GM12878 (cell line): ENCODE measurements around the gene GDNF. TPM values are rescaled to one million over a fixed set of nuclear protein-coding genes. Genes with fewer than 3 reads are reported as not detected.

Experiments used
- ATAC-seq: fragments of 200-7000 bp; cut with Tn5 transposase; 3 replicates; pipeline ENCODE4 v1.9.1; 2020; ENCODE audit warnings: mild to moderate bottlenecking, moderate library complexity
- BruUV-seq: library from RNA; stranded (reverse); fragments of 400-500 nt; replicated peaks from 2 replicates; lab custom pipeline; 2021; lab: Mats Ljungman, UMichigan
- CTCF ChIA-PET: fragments of 300-600 bp; sonication (Branson Sonifier 250); formaldehyde crosslinking; extraction: SDS; loops from one replicate; lab custom pipeline; 2021; ENCODE audit warnings: inconsistent platforms; lab: Yijun Ruan, JAX
- POLR2A ChIA-PET: fragments of 350-600 bp; formaldehyde crosslinking; extraction: SDS; loops from one replicate; lab custom pipeline; 2021; ENCODE audit warnings: inconsistent platforms; lab: Charles Lee
- RAD21 ChIA-PET: fragments of 300-600 bp; sonication (Branson Sonifier 250); formaldehyde crosslinking; loops from one replicate; lab custom pipeline; 2023; ENCODE audit warnings: antibody characterized with exemption; ENCODE audit not compliant: unreplicated experiment; lab: Charles Lee
- SMC1A ChIA-PET: fragments of 300-600 bp; sonication (Branson Sonifier 250); formaldehyde crosslinking; loops from one replicate; lab custom pipeline; 2023; ENCODE audit not compliant: unreplicated experiment, uncharacterized antibody; lab: Charles Lee
- DNase-seq: peaks from one replicate; pipeline ENCODE4 v3.0.0-alpha.2; 2011; ENCODE audit warnings: low read depth, low spot score
- FAIRE-seq: peaks from 3 replicates; lab custom pipeline; 2011; peaks lifted over from hg19 to GRCh38; lab: Jason Lieb, UNC
- H2AFZ ChIP-seq: 2 replicates; pipeline ENCODE4 v1.6.0; 2011; ENCODE audit warnings: low read depth, low read length, control low read depth; ENCODE audit not compliant: control insufficient read depth
- H3K27ac ChIP-seq: 2 replicates; pipeline ENCODE4 v1.5.1; 2011; ENCODE audit warnings: control low read depth; ENCODE audit not compliant: control insufficient read depth, insufficient read depth
- H3K27me3 ChIP-seq, 2 experiments: replicated peaks in 1 of 2; 2 replicates each; pipeline versions ENCODE4 v1.6.0 to v1.6.1; 2011; ENCODE audit warnings: low read length in 1 of 2; ENCODE audit not compliant: control insufficient read depth in 2 of 2, insufficient read depth in 2 of 2
- H3K36me3 ChIP-seq, 2 experiments: 2 replicates each; pipeline ENCODE4 v1.5.1; 2011; ENCODE audit warnings: low read length in 1 of 2; ENCODE audit not compliant: control insufficient read depth in 2 of 2, insufficient read depth in 2 of 2
- H3K4me1 ChIP-seq: 2 replicates; pipeline ENCODE4 v1.6.1; 2011; ENCODE audit warnings: mild to moderate bottlenecking, low read length, moderate library complexity, mixed read lengths; ENCODE audit not compliant: control insufficient read depth, insufficient read depth
- H3K4me2 ChIP-seq: 2 replicates; pipeline ENCODE4 v1.6.0; 2011; ENCODE audit warnings: control low read depth; ENCODE audit not compliant: control insufficient read depth, insufficient read depth
- H3K4me3 ChIP-seq: fragments of 200-600 bp; sonication (generic); 2 replicates; pipeline ENCODE4 v1.5.1; 2016
- H3K79me2 ChIP-seq: 2 replicates; pipeline ENCODE4 v1.6.0; 2011; ENCODE audit warnings: low read length; ENCODE audit not compliant: control insufficient read depth, insufficient read depth
- H3K9ac ChIP-seq: 2 replicates; pipeline ENCODE4 v1.8.0; 2011; ENCODE audit warnings: low read length, control low read depth, mixed read lengths; ENCODE audit not compliant: control insufficient read depth, insufficient read depth
- H3K9me3 ChIP-seq: replicated peaks from 3 replicates; pipeline ENCODE4 v1.5.1; 2011; ENCODE audit warnings: mild to moderate bottlenecking, low read length; ENCODE audit not compliant: control insufficient read depth, insufficient read depth
- H4K20me1 ChIP-seq: 2 replicates; pipeline ENCODE4 v1.6.0; 2011; ENCODE audit not compliant: control insufficient read depth, insufficient read depth
- ASH2L ChIP-seq: fragments of 300-600, 200-600 bp; sonication (generic); IDR thresholded peaks from 2 replicates; pipeline ENCODE4 v1.6.1; 2017; ENCODE audit warnings: low read depth, mild to moderate bottlenecking, borderline replicate concordance
- BHLHE40 ChIP-seq, 2 experiments: fragments of 450-650 bp in 1 of 2; IDR thresholded peaks; 2 replicates each; pipeline ENCODE4 v1.6.1; 2011 to 2017; ENCODE audit warnings: low read depth in 2 of 2, borderline replicate concordance in 1 of 2, improper control_type of control experiment in 1 of 2, low read length in 1 of 2, mild to moderate bottlenecking in 1 of 2
- CREM ChIP-seq: IDR thresholded peaks from 2 replicates; pipeline ENCODE4 v1.6.1; 2014; ENCODE audit warnings: antibody characterized with exemption, low read depth
- ETV6 ChIP-seq, 2 experiments: fragments of 450-650 bp in 1 of 2; IDR thresholded peaks in 1 of 2; conservative IDR thresholded peaks in 1 of 2; 2 replicates each; pipeline ENCODE4 v1.6.1; 2014; ENCODE audit warnings: antibody characterized with exemption in 1 of 2, borderline replicate concordance in 1 of 2, low read depth in 1 of 2, mild to moderate bottlenecking in 1 of 2, moderate library complexity in 1 of 2
- EZH2 ChIP-seq: IDR thresholded peaks from 2 replicates; pipeline ENCODE4 v1.6.1; 2012; ENCODE audit warnings: low read depth, mild to moderate bottlenecking, control low read depth, inconsistent platforms, low read length, borderline replicate concordance; ENCODE audit not compliant: control insufficient read depth
- FOXK2 ChIP-seq: fragments of 450-650 bp; IDR thresholded peaks from 2 replicates; pipeline ENCODE4 v1.6.1; 2017; ENCODE audit warnings: mild to moderate bottlenecking, moderate library complexity
- IKZF1 ChIP-seq: fragments of 450-650 bp; conservative IDR thresholded peaks from 2 replicates; pipeline ENCODE4 v1.6.1; 2017; ENCODE audit warnings: antibody characterized with exemption, mild to moderate bottlenecking
- IRF4 ChIP-seq: IDR thresholded peaks from 2 replicates; pipeline ENCODE4 v1.6.1; 2011; ENCODE audit warnings: low read depth, low read length
- JUND ChIP-seq: IDR thresholded peaks from 2 replicates; pipeline ENCODE4 v1.6.1; 2012; ENCODE audit warnings: low read depth, mild to moderate bottlenecking, low read length, improper control_type of control experiment, moderate library complexity
- MYB ChIP-seq: fragments of 150-350 bp; IDR thresholded peaks from 2 replicates; pipeline ENCODE4 v1.6.1; 2014; ENCODE audit warnings: mild to moderate bottlenecking, low read depth, low read length, borderline replicate concordance
- NR2C2 ChIP-seq: IDR thresholded peaks from 2 replicates; pipeline ENCODE4 v1.6.1; 2011; ENCODE audit warnings: borderline replicate concordance, low read depth; ENCODE audit not compliant: control insufficient read depth, insufficient read length
- NR2F1 ChIP-seq: fragments of 450-650 bp; conservative IDR thresholded peaks from 2 replicates; pipeline ENCODE4 v1.6.1; 2017; ENCODE audit warnings: mild to moderate bottlenecking
- POLR2AphosphoS2 ChIP-seq: IDR thresholded peaks from 2 replicates; pipeline ENCODE4 v1.6.1; 2011; ENCODE audit warnings: low read depth, mild to moderate bottlenecking, low read length, improper control_type of control experiment, moderate library complexity
- POLR2AphosphoS5 ChIP-seq: IDR thresholded peaks from 2 replicates; pipeline ENCODE4 v1.6.1; 2011; ENCODE audit warnings: mild to moderate bottlenecking, low read length, inconsistent platforms
- STAT3 ChIP-seq: IDR thresholded peaks from 2 replicates; pipeline ENCODE4 v1.6.1; 2011; ENCODE audit warnings: low read depth, low read length, improper control_type of control experiment
- ZNF274 ChIP-seq: IDR thresholded peaks from one replicate; pipeline ENCODE4 v1.8.0; 2011; ENCODE audit not compliant: insufficient read length, insufficient read depth
- WGBS: methylation state at CpG from one replicate; pipeline ENCODE4 v1.1.6; 2016; ENCODE audit warnings: low lambda C conversion rate; ENCODE audit not compliant: insufficient replicate concordance, insufficient coverage; ENCODE audit errors: missing lambda C conversion rate; 5-methylcytosine and 5-hydroxymethylcytosine counted together
- in situ Hi-C: fragments of 300-500 bp; cut with MboI; formaldehyde crosslinking; loops from 9 replicates; pipeline ENCODE4 v1.14.3; 2018; ENCODE audit warnings: mixed read lengths
- intact Hi-C: fragments of 100-400 bp; cut with micrococcal nuclease; formaldehyde crosslinking; loops from one replicate; pipeline ENCODE4 v1.14.2; 2022; ENCODE audit not compliant: unreplicated experiment
- polyA plus RNA-seq, 11 experiments: library from polyadenylated mRNA; depleted of rRNA in 4 of 11; unstranded in 6 of 11; stranded (reverse) in 5 of 11; fragments of >200 nt; fragmentation: Nextera tagmentation in 4 of 11; fragmentation: Illumina TruSeq in 1 of 11; extraction: Ambion mirVana in 4 of 11; extraction: Trizol in 1 of 11; gene quantifications; 1 replicate in 1 of 11; 2 replicates in 10 of 11; pipeline versions ENCODE4 v1.2.1 to v1.2.3, GENCODE V29; 2011 to 2016; ENCODE audit warnings: inconsistent platforms in 2 of 11, missing spikeins in 2 of 11, low read depth in 1 of 11
- total RNA-seq, 4 experiments: library from RNA; depleted of rRNA in 3 of 4; stranded (reverse); fragments of >200 nt in 3 of 4; fragmentation: Illumina TruSeq in 1 of 4; extraction: Trizol in 1 of 4; gene quantifications; 2 replicates each; pipeline versions ENCODE4 v1.2.1 to v1.2.3, GENCODE V29; 2013 to 2021
- TF ChIP-seq, protein P1 (sequence below): fragments of 450-650 bp; conservative IDR thresholded peaks from 2 replicates; pipeline ENCODE4 v1.6.1; 2017; ENCODE audit warnings: mild to moderate bottlenecking, moderate library complexity
- TF ChIP-seq, protein P2 (sequence below): fragments of 450-650 bp; IDR thresholded peaks from 2 replicates; pipeline ENCODE4 v1.6.1; 2017; ENCODE audit warnings: mild to moderate bottlenecking
- TF ChIP-seq, protein P3 (sequence below): fragments of 450-650 bp; IDR thresholded peaks from 2 replicates; pipeline ENCODE4 v1.6.1; 2016; ENCODE audit warnings: mild to moderate bottlenecking

GDNF gene
- total and polyA plus RNA-seq, 10 of the 15 experiments (the other 5 are each of a cell fraction or from before 2014, with no cell fraction given) = not detected

DNA sequence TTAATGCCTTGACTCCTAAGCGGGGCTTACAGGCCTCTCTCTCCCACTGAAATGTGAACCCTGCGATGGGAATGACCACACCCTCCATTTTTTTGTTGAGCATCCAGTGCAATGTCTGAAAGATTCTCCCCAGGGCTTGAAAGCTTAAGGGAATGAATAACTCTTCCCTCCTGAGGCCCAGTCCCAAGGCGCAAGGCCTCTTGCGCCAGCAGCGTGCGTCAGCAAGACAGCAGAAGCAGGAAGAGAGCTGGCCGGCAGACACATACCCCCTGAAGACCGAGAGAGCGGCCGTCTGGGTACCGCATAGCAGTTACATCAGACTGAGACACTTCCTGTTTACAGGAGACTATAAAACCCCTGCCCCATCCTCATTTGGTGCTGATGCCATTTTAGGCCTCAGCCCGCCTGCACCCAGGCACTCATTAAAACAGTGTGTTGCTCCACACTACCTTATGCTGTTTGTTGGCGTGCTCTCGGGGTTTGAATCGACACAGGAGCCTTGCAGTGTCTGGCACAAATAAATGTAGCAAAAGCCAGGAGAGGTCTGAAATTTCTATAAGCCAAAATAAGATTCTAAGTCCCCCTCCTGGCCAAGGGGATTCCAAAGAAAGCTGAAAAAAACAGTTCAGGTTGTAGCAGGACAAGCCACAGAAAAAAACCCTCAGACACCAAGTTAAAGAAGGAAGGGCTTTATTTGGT, 62.3 kb downstream of the GDNF start:
- FAIRE-seq = no peak

More for the DNA sequence above, 62.3 kb downstream of the GDNF start:
- no peak overlapping the region for H3K4me2 ChIP-seq
- TF ChIP-seq, protein P1, sequence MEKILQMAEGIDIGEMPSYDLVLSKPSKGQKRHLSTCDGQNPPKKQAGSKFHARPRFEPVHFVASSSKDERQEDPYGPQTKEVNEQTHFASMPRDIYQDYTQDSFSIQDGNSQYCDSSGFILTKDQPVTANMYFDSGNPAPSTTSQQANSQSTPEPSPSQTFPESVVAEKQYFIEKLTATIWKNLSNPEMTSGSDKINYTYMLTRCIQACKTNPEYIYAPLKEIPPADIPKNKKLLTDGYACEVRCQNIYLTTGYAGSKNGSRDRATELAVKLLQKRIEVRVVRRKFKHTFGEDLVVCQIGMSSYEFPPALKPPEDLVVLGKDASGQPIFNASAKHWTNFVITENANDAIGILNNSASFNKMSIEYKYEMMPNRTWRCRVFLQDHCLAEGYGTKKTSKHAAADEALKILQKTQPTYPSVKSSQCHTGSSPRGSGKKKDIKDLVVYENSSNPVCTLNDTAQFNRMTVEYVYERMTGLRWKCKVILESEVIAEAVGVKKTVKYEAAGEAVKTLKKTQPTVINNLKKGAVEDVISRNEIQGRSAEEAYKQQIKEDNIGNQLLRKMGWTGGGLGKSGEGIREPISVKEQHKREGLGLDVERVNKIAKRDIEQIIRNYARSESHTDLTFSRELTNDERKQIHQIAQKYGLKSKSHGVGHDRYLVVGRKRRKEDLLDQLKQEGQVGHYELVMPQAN = no peak
- TF ChIP-seq NR2F1 (no peak), JUND (no peak), FOXK2 (no peak), POLR2AphosphoS5 (no peak), NR2C2 (no peak), MYB (no peak), CREM (no peak), POLR2AphosphoS2 (no peak), IKZF1 (no peak), ETV6 (conservative IDR thresholded peaks at IDR 0.05 in 1 of 2, IDR thresholded peaks at IDR 0.05 in 1 of 2; ENCODE audit: borderline replicate concordance in 1 of 2, low read depth in 1 of 2) (no peak), STAT3 (no peak), IRF4 (no peak), BHLHE40 (IDR thresholded peaks at IDR 0.05; ENCODE audit: borderline replicate concordance in 1 of 2, low read depth in 2 of 2, low read length in 1 of 2) (no peak), ZNF274 (no peak), ASH2L (no peak), EZH2 (no peak)
- TF ChIP-seq, protein P2, sequence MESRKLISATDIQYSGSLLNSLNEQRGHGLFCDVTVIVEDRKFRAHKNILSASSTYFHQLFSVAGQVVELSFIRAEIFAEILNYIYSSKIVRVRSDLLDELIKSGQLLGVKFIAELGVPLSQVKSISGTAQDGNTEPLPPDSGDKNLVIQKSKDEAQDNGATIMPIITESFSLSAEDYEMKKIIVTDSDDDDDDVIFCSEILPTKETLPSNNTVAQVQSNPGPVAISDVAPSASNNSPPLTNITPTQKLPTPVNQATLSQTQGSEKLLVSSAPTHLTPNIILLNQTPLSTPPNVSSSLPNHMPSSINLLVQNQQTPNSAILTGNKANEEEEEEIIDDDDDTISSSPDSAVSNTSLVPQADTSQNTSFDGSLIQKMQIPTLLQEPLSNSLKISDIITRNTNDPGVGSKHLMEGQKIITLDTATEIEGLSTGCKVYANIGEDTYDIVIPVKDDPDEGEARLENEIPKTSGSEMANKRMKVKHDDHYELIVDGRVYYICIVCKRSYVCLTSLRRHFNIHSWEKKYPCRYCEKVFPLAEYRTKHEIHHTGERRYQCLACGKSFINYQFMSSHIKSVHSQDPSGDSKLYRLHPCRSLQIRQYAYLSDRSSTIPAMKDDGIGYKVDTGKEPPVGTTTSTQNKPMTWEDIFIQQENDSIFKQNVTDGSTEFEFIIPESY = no peak
- TF ChIP-seq, protein P3, sequence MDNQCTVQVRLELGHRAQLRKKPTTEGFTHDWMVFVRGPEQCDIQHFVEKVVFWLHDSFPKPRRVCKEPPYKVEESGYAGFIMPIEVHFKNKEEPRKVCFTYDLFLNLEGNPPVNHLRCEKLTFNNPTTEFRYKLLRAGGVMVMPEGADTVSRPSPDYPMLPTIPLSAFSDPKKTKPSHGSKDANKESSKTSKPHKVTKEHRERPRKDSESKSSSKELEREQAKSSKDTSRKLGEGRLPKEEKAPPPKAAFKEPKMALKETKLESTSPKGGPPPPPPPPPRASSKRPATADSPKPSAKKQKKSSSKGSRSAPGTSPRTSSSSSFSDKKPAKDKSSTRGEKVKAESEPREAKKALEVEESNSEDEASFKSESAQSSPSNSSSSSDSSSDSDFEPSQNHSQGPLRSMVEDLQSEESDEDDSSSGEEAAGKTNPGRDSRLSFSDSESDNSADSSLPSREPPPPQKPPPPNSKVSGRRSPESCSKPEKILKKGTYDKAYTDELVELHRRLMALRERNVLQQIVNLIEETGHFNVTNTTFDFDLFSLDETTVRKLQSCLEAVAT = no peak
- no peaks in the 10 kb centered on the region for H3K4me1 ChIP-seq
- H3K27me3 ChIP-seq = no peaks in the 10 kb centered on the region
- intact Hi-C loops (loop anchor here (2.0 kb wide), 1 partner anchor 415 kb away; no protein-coding TSS in a partner anchor), in situ Hi-C loops (no loop called here)
- H3K36me3 ChIP-seq = no peaks in the 10 kb centered on the region
- H3K4me3 ChIP-seq = no peak overlapping the region
- no peak overlapping the region for H2AFZ ChIP-seq
- DNase-seq (no peak), ATAC-seq (no peak)
- ChIA-PET POLR2A (no interaction called here), CTCF (no interaction called here), SMC1A (no interaction called here), RAD21 (no interaction called here)
- H3K9me3 ChIP-seq = peaks cover 2% of the 10 kb centered on the region; the same call in 1 of the 3 replicates
- no peaks in the 10 kb centered on the region for H3K79me2 ChIP-seq
- H3K27ac ChIP-seq = no peak overlapping the region
- H4K20me1 ChIP-seq = no peaks in the 10 kb centered on the region
- 88% methylated on average over 15 of the region's 15 CpGs for WGBS
- H3K9ac ChIP-seq = no peak overlapping the region
- no TSS peak for BruUV-seq
